Kidney (tissue), 14 donors: ENCODE measurements around the gene OR11H7. TPM values are rescaled to one million over a fixed set of nuclear protein-coding genes. Genes with fewer than 3 reads are reported as not detected.
"Not testable (repeated sequence)": the region's sequence is repeated elsewhere in the genome, so short reads cannot be mapped to it uniquely, and the experiment has no call there.

Source experiments
- DNase-seq, 5 donors: peaks; one replicate each; pipeline ENCODE4 v3.0.0-alpha.2; 2013 to 2020
- FAIRE-seq: peaks from 2 replicates; lab custom pipeline; 2012; peaks lifted over from hg19 to GRCh38; lab: Jason Lieb, UNC
- H3K27ac ChIP-seq, 2 donors: one replicate each; pipeline ENCODE4 v1.7.0; 2013; ENCODE audit warnings: low read depth in 2 of 2, low read length in 2 of 2, inconsistent platforms in 1 of 2
- H3K27me3 ChIP-seq: one replicate; pipeline ENCODE4 v1.7.1; 2013; ENCODE audit warnings: low read length, inconsistent platforms; ENCODE audit not compliant: control insufficient read depth, insufficient read depth
- H3K36me3 ChIP-seq, 3 donors: one replicate each; pipeline versions ENCODE4 v1.7.0 to v1.7.1; 2013; ENCODE audit warnings: low read length in 3 of 3, control low read depth in 1 of 3, inconsistent platforms in 1 of 3; ENCODE audit not compliant: insufficient read depth in 3 of 3, control insufficient read depth in 2 of 3
- H3K4me1 ChIP-seq, 3 donors: one replicate each; pipeline versions ENCODE4 v1.7.0 to v1.7.1; 2013; ENCODE audit warnings: low read length in 3 of 3, inconsistent platforms in 1 of 3, low read depth in 1 of 3; ENCODE audit not compliant: control insufficient read depth in 2 of 3, insufficient read depth in 2 of 3
- H3K4me3 ChIP-seq, 3 donors: one replicate each; pipeline versions ENCODE4 v1.7.0 to v1.8.1; 2013; ENCODE audit warnings: low read length in 3 of 3, control low read depth in 1 of 3, inconsistent platforms in 1 of 3
- H3K9ac ChIP-seq, 3 donors: one replicate each; pipeline versions ENCODE4 v1.7.0 to v1.7.1; 2013; ENCODE audit warnings: low read length in 3 of 3, control low read depth in 1 of 3, inconsistent platforms in 1 of 3
- H3K9me3 ChIP-seq, 3 donors: one replicate each; pipeline versions ENCODE4 v1.7.0 to v1.7.1; 2013; ENCODE audit warnings: low read length in 3 of 3, control low read depth in 1 of 3, inconsistent platforms in 1 of 3; ENCODE audit not compliant: control insufficient read depth in 2 of 3, insufficient read depth in 1 of 3
- CTCF ChIP-seq: IDR thresholded peaks from 3 replicates; pipeline ENCODE4 v1.5.1; 2012; ENCODE audit warnings: mild to moderate bottlenecking, moderate library complexity, borderline replicate concordance; ENCODE audit not compliant: insufficient read depth; ENCODE audit errors: extremely low read depth
- intact Hi-C: fragments of 100-400 bp; cut with DNase I; formaldehyde crosslinking; loops from one replicate; pipeline ENCODE4 v1.11.1; 2022
- polyA plus RNA-seq: library from polyadenylated mRNA; stranded (reverse); fragments of 350-450 nt; fragmentation: Illumina TruSeq; extraction: RNeasy Lipid Tissue Mini Kit (QIAGEN cat#74804); gene quantifications from one replicate; pipeline ENCODE4 v1.2.3, GENCODE V29; 2014; ENCODE audit warnings: low read depth, low replicate concordance; ENCODE audit not compliant: insufficient read depth
- total RNA-seq: library from RNA; stranded (reverse); fragmentation: NEBNext Ultra II Directional; extraction: Animal tissue kit (Norgen Biotek cat#: 25700); gene quantifications from one replicate; pipeline ENCODE4 v1.2.1, GENCODE V29; 2021
- donor health status: control.
- donor health status: control.
- donor health status: control.
- donor health status: control.
- donor health status: control.
- donor health status: DM: yes; HTN: yes; CAD: no.
- donor health status: Normal renal cell carcinoma (clear cell type).

The OR11H7 gene
- total and polyA plus RNA-seq, 2 donors from 2014 or later = not detected

- FAIRE-seq = no peak
- H3K27ac ChIP-seq = no peak overlapping the region
- no peaks in the 10 kb centered on the region for H3K4me1 ChIP-seq
- no peaks in the 10 kb centered on the region for H3K27me3 ChIP-seq
- H3K9me3 ChIP-seq = peaks cover 0 to 9% (median 2%) of the 10 kb centered on the region in 3 donors
- intact Hi-C loops = no loop called here
- H3K4me3 ChIP-seq = no peak overlapping the region
- no peak for DNase-seq
- no peak overlapping the region for H3K9ac ChIP-seq
- H3K36me3 ChIP-seq = no peaks in the 10 kb centered on the region
- no peak for TF ChIP-seq CTCF
These were observed 19.0 kb downstream of the OR11H7 start for GRCh38 chr14:20247646-20248246.

- no peak for DNase-seq
- TF ChIP-seq CTCF = no peak
- Histone ChIP-seq H3K4me3 (no peak overlapping the region), H3K27me3 (no peaks in the 10 kb centered on the region), H3K9me3 (no peaks in the 10 kb centered on the region), H3K36me3 (no peaks in the 10 kb centered on the region), H3K4me1 (no peaks in the 10 kb centered on the region), H3K9ac (no peak overlapping the region), H3K27ac (no peak overlapping the region)
- FAIRE-seq = no peak
- intact Hi-C loops = no loop called here
These were observed 33.9 kb downstream of the OR11H7 start for GRCh38 chr14:20262642-20263128.

- DNase-seq, H3K4me3 ChIP-seq, H3K27ac ChIP-seq, H3K4me1 ChIP-seq, FAIRE-seq, H3K27me3 ChIP-seq, intact Hi-C loops, H3K9me3 ChIP-seq, H3K36me3 ChIP-seq, H3K9ac ChIP-seq: not testable (repeated sequence)
These were observed 35.6 kb downstream of the OR11H7 start for GRCh38 chr14:20264361-20264760.

- FAIRE-seq (no peak), DNase-seq (no peak)
- Histone ChIP-seq H3K9ac (no peak overlapping the region), H3K4me1 (no peaks in the 10 kb centered on the region), H3K27ac (no peak overlapping the region), H3K27me3 (no peaks in the 10 kb centered on the region), H3K9me3 (peaks cover 0 to 4% (median 0%) of the 10 kb centered on the region in 3 donors), H3K36me3 (peaks cover 0 to 4% (median 0%) of the 10 kb centered on the region in 3 donors), H3K4me3 (no peak overlapping the region)
- TF ChIP-seq CTCF = no peak
- intact Hi-C loops = no loop called here
These were observed 45.3 kb downstream of the OR11H7 start for GRCh38 chr14:20274062-20274461.
